ENCODE data around the gene CCNL1. TPM values are rescaled to one million over a fixed set of nuclear protein-coding genes. Genes with fewer than 3 reads are reported as not detected.
A peak's percentile ranks its signal among the peaks of the same experiment; 100 is the strongest.

CCNL1 gene
- total RNA-seq, 2 donors from 2014 or later, result 303 to 324 TPM

- Mint-ChIP-seq H3K9me3 (no peaks in the 10 kb centered on the region), H3K4me1 (ENCODE audit: low read depth in 2 of 2) (peaks cover 0 to 16% of the 10 kb centered on the region in 2 donors), H3K36me3 (no peaks in the 10 kb centered on the region), H3K27ac (peak overlapping the region; percentile 66 to 69), H3K27me3 (peaks cover 11 to 14% of the 10 kb centered on the region in 2 donors), H3K4me3 (peak overlapping the region; percentile 62)
- DNase-seq (ENCODE audit: low spot score) (no peak), ATAC-seq (peak in 1 of 2 donors; percentile 43)
Measured at GRCh38 chr3:157098121-157098822, 61.7 kb downstream of the CCNL1 start.

All from natural killer cell treated with Interleukin-12 subunit alpha and Interleukin-12 subunit beta and Interleukin-15 and Interleukin-18, amount 100 ng/mL, for 72 hours (primary cell).